ENCODE measurements around the gene TBC1D16. TPM values are rescaled to one million over a fixed set of nuclear protein-coding genes. Genes with fewer than 3 reads are reported as not detected.
A peak's percentile ranks its signal among the peaks of the same experiment; 100 is the strongest.

TBC1D16 gene
- total and polyA plus RNA-seq, 10 of the 15 experiments (the other 5 are each of a cell fraction or from before 2014, with no cell fraction given), result 0.01 to 0.13 (median 0.06) TPM; not detected in 3

GRCh38 chr17:79931817-79932309 lies 103.8 kb downstream of the TBC1D16 start:
- Histone ChIP-seq H3K4me3 (no peak overlapping the region), H3K36me3 (ENCODE audit: control insufficient read depth in 2 of 2, insufficient read depth in 2 of 2, low read length in 1 of 2) (no peaks in the 10 kb centered on the region), H3K9ac (ENCODE audit: control insufficient read depth, insufficient read depth, low read length) (no peak overlapping the region), H3K9me3 (replicated peaks; ENCODE audit: control insufficient read depth, insufficient read depth, low read length) (no peaks in the 10 kb centered on the region; the same call in 2 of the 3 replicates), H4K20me1 (ENCODE audit: control insufficient read depth, insufficient read depth) (no peaks in the 10 kb centered on the region), H2AFZ (ENCODE audit: control insufficient read depth, low read depth, low read length) (no peak overlapping the region), H3K27ac (ENCODE audit: control insufficient read depth, insufficient read depth) (no peak overlapping the region), H3K4me1 (ENCODE audit: control insufficient read depth, insufficient read depth, low read length) (peaks cover 7% of the 10 kb centered on the region), H3K27me3 (replicated peaks in 1 of 2; ENCODE audit: control insufficient read depth in 2 of 2, insufficient read depth in 2 of 2, low read length in 1 of 2) (no peaks in the 10 kb centered on the region; a peak in 1 of 4 replicates), H3K4me2 (ENCODE audit: control insufficient read depth, insufficient read depth) (no peak overlapping the region), H3K79me2 (ENCODE audit: control insufficient read depth, insufficient read depth, low read length) (no peaks in the 10 kb centered on the region)
- in situ Hi-C loops (cut with MboI), result no loop called here
- ChIA-PET RAD21 (ENCODE audit: unreplicated experiment) (interaction anchor here (0.8 to 2.0 kb wide), 3 partner anchors 9 to 39 kb away, joined by 3 to 6 read pairs (median 3); no protein-coding TSS in a partner anchor), POLR2A (interaction anchor here (0.9 kb wide), 2 partner anchors 11 to 120 kb away, joined by 3 to 4 read pairs; no protein-coding TSS in a partner anchor), SMC1A (ENCODE audit: uncharacterized antibody, unreplicated experiment) (interaction anchor here (0.8 to 1.2 kb wide), 2 partner anchors 9 to 11 kb away, joined by 3 read pairs; no protein-coding TSS in a partner anchor), CTCF (interaction anchor here (1.2 to 1.5 kb wide), 4 partner anchors 10 to 123 kb away, joined by 3 to 4 read pairs (median 4); no protein-coding TSS in a partner anchor)
- FAIRE-seq, result no peak
- no peak for DNase-seq (ENCODE audit: low read depth, low spot score)
- peak in 1 of 2 experiments; percentile 11; a peak in 1 of 4 replicates for TF ChIP-seq BHLHE40 (IDR thresholded peaks at IDR 0.05; ENCODE audit: borderline replicate concordance in 1 of 2, low read depth in 2 of 2, low read length in 1 of 2)
- TF ChIP-seq EGR1 (IDR thresholded peaks at IDR 0.05; ENCODE audit: borderline replicate concordance in 1 of 2, low read depth in 2 of 2, low read length in 2 of 2), result peak in 1 of 2 experiments; percentile 44; a peak in 1 of 3 replicates
- TF ChIP-seq IRF4 (IDR thresholded peaks at IDR 0.05; ENCODE audit: low read depth, low read length), result no peak
- TF ChIP-seq ZBED1 (IDR thresholded peaks at IDR 0.05; ENCODE audit: borderline replicate concordance), result no peak
- TF ChIP-seq FOXM1 (IDR thresholded peaks at IDR 0.05; ENCODE audit: low read depth, low read length), result no peak
- no peak for TF ChIP-seq SRF (IDR thresholded peaks at IDR 0.05; ENCODE audit: low read depth in 2 of 2, low read length in 2 of 2)
- TF ChIP-seq TARDBP (IDR thresholded peaks at IDR 0.05; ENCODE audit: borderline replicate concordance), result no peak
- TF ChIP-seq JUNB (IDR thresholded peaks at IDR 0.05), result no peak
- no TSS peak for BruUV-seq (replicated peaks)
- WGBS (ENCODE audit: insufficient coverage, insufficient replicate concordance, low lambda C conversion rate, missing lambda C conversion rate), result 63% methylated on average over 10 of the region's 10 CpGs
- peak; percentile 8 for ATAC-seq
- intact Hi-C loops (cut with micrococcal nuclease; ENCODE audit: unreplicated experiment), result no loop called here

All from GM12878 (cell line).